Astrocyte of the spinal cord (primary cell): Measurements from ENCODE around the gene ZNF785.

ENCODE experiments used
- DNase-seq: peaks from one replicate; pipeline ENCODE4 v3.0.0; 2011; ENCODE audit warnings: low read depth, low spot score
- H3K4me3 ChIP-seq: 2 replicates; pipeline ENCODE4 v1.5.1; 2011; ENCODE audit warnings: low read depth, mild to moderate bottlenecking, low read length, moderate library complexity
- CTCF ChIP-seq: IDR thresholded peaks from 2 replicates; pipeline ENCODE4 v1.5.1; 2012; ENCODE audit warnings: low read depth, mild to moderate bottlenecking, low read length, inconsistent platforms
- in situ Hi-C: cut with HindIII; loops from 2 replicates; pipeline ENCODE4 v1.10.0; 2017; ENCODE audit warnings: low sequenced_read_pairs

ZNF785 gene

GRCh38 chr16:30622455-30623032 lies 37.0 kb upstream of the ZNF785 start:
- TF ChIP-seq CTCF: no peak
- in situ Hi-C loops: no loop called here
- H3K4me3 ChIP-seq: no peak overlapping the region
- no peak for DNase-seq

GRCh38 chr16:30621765-30622164 lies 36.3 kb upstream of the ZNF785 start:
- no peak overlapping the region for H3K4me3 ChIP-seq
- no peak for TF ChIP-seq CTCF
- peak; percentile 23 for DNase-seq
- in situ Hi-C loops: no loop called here

GRCh38 chr16:30620169-30620568 lies 34.7 kb upstream of the ZNF785 start:
- DNase-seq: no peak
- TF ChIP-seq CTCF: no peak
- in situ Hi-C loops: no loop called here
- no peak overlapping the region for H3K4me3 ChIP-seq

- in situ Hi-C loops: no loop called here
- no peak for TF ChIP-seq CTCF
- no peak for DNase-seq
- H3K4me3 ChIP-seq: no peak overlapping the region
Measured at GRCh38 chr16:30619638-30620037, 34.1 kb upstream of the ZNF785 start.

- in situ Hi-C loops: no loop called here
- TF ChIP-seq CTCF: no peak
- DNase-seq: no peak
- no peak overlapping the region for H3K4me3 ChIP-seq
Measured at GRCh38 chr16:30619202-30619601, 33.7 kb upstream of the ZNF785 start.

GRCh38 chr16:30615358-30616091 lies 30.0 kb upstream of the ZNF785 start:
- H3K4me3 ChIP-seq: no peak overlapping the region
- peak; percentile 66 for TF ChIP-seq CTCF
- DNase-seq: no peak
- in situ Hi-C loops: no loop called here
